WTC11 (cell line): ENCODE results near the gene GJC3.

Experiments used
- CREM ChIP-seq: sonication (generic); formaldehyde crosslinking; IDR thresholded peaks from 2 replicates; pipeline ENCODE4 v1.8.1; 2022; ENCODE audit warnings: mild to moderate bottlenecking, missing genetic modification reagents, moderate library complexity
- ZNF263 ChIP-seq: sonication (generic); formaldehyde crosslinking; IDR thresholded peaks from 2 replicates; pipeline ENCODE4 v1.8.1; 2022; ENCODE audit warnings: low read depth, mild to moderate bottlenecking, moderate library complexity, missing genetic modification reagents
- TF ChIP-seq, protein P1 (sequence below): fragments of 250-450 bp; sonication (Bioruptor Pico); conservative IDR thresholded peaks from 2 replicates; pipeline ENCODE4 v1.9.0; 2021; ENCODE audit warnings: mild to moderate bottlenecking
- TF ChIP-seq, protein P2 (sequence below): fragments of 200-600 bp; IDR thresholded peaks from 2 replicates; pipeline ENCODE4 v1.8.0; 2022; ENCODE audit warnings: antibody characterized with exemption

GRCh38 chr7:99928994-99929729, at the start of gene GJC3:
- TF ChIP-seq, protein P1, sequence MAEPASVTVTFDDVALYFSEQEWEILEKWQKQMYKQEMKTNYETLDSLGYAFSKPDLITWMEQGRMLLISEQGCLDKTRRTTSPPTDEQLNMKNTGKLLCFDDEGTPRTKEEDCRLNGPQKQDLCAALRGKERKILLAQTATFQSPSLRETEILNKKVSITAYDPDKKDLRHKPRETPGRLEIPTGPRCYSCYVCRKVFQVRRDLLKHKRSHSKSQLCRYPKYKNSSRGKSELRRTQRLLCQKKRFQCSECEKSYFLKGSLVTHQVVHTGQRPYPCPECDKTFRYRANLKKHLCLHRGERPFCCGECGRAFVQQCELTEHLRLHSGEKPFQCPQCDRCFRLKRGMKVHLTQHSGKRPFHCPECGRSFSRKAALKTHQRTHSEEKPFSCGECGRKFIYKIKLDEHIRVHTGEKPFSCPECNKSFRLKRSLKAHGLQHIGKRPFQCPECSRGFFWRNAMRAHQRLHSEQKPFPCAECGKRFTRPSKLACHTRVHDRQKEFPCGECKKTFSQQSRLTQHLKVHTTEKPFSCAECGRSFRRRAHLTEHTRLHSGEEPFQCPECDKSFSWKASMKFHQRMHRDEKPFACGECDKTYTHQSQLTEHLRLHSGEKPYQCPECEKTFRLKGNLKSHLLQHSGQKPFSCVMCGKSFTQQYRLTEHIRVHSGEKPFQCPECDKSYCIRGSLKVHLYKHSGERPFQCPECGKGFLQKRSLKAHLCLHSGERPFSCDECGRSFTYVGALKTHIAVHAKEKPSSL (CRISPR knock-in tag), result no peak
- TF ChIP-seq, protein P2, sequence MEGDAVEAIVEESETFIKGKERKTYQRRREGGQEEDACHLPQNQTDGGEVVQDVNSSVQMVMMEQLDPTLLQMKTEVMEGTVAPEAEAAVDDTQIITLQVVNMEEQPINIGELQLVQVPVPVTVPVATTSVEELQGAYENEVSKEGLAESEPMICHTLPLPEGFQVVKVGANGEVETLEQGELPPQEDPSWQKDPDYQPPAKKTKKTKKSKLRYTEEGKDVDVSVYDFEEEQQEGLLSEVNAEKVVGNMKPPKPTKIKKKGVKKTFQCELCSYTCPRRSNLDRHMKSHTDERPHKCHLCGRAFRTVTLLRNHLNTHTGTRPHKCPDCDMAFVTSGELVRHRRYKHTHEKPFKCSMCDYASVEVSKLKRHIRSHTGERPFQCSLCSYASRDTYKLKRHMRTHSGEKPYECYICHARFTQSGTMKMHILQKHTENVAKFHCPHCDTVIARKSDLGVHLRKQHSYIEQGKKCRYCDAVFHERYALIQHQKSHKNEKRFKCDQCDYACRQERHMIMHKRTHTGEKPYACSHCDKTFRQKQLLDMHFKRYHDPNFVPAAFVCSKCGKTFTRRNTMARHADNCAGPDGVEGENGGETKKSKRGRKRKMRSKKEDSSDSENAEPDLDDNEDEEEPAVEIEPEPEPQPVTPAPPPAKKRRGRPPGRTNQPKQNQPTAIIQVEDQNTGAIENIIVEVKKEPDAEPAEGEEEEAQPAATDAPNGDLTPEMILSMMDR, result no peak
- TF ChIP-seq CREM (CRISPR knock-in tag) (no peak), ZNF263 (CRISPR knock-in tag) (no peak)
